IPS-20b (cell line): ENCODE measurements around the gene NTN4.
"Not testable (repeated sequence)": the region's sequence is repeated elsewhere in the genome, so short reads cannot be mapped to it uniquely, and the experiment has no call there.

Source experiments
- H3K27ac ChIP-seq: one replicate; pipeline ENCODE4 v1.5.1; 2013; ENCODE audit warnings: low read length
- H3K27me3 ChIP-seq: 2 replicates; pipeline ENCODE4 v1.6.1; 2013; ENCODE audit warnings: mild to moderate bottlenecking, low read length, inconsistent platforms; ENCODE audit not compliant: insufficient read depth
- H3K36me3 ChIP-seq: 2 replicates; pipeline ENCODE4 v1.6.1; 2013; ENCODE audit warnings: low read depth, mild to moderate bottlenecking, inconsistent platforms, low read length, moderate library complexity; ENCODE audit not compliant: insufficient read depth
- H3K4me1 ChIP-seq: 2 replicates; pipeline ENCODE4 v1.6.1; 2013; ENCODE audit warnings: mild to moderate bottlenecking, control low read depth, inconsistent platforms, low read length, moderate library complexity; ENCODE audit not compliant: insufficient read depth
- H3K4me3 ChIP-seq: 2 replicates; pipeline ENCODE4 v1.5.1; 2013; ENCODE audit warnings: mild to moderate bottlenecking, low read length, inconsistent platforms
- H3K9ac ChIP-seq: 2 replicates; pipeline ENCODE4 v1.6.1; 2013; ENCODE audit warnings: low read depth, mild to moderate bottlenecking, inconsistent platforms, low read length, moderate library complexity
- H3K9me3 ChIP-seq: 2 replicates; pipeline ENCODE4 v1.6.1; 2013; ENCODE audit warnings: mild to moderate bottlenecking, low read depth, low read length, inconsistent platforms; ENCODE audit not compliant: insufficient read depth

Gene NTN4

DNA sequence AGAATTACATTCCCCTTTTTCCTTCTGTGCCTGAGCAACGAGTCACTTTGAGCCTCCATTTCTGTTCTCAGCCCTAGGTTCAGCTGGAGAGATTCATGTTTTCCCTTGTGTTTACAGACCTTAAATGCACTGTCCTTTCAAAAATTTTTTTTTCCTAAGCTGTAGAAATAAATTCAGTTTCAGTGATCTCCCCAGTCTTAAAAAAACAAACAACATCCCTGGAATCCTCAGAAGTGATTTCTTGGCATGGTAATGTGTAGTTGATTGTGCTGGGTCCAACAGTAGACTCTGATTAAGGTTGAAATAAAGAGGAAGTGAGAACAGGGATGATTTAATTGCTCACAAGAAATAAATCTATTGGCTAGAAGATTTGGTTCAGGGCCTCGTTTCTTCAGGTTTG is 89.3 kb downstream of the NTN4 start:
- Histone ChIP-seq H3K9ac (no peak overlapping the region), H3K27me3 (no peaks in the 10 kb centered on the region), H3K4me3 (no peak overlapping the region), H3K36me3 (no peaks in the 10 kb centered on the region), H3K4me1 (peaks cover under 1% of the 10 kb centered on the region; the same call in 1 of the 2 replicates), H3K9me3 (no peaks in the 10 kb centered on the region), H3K27ac (no peak overlapping the region)

DNA sequence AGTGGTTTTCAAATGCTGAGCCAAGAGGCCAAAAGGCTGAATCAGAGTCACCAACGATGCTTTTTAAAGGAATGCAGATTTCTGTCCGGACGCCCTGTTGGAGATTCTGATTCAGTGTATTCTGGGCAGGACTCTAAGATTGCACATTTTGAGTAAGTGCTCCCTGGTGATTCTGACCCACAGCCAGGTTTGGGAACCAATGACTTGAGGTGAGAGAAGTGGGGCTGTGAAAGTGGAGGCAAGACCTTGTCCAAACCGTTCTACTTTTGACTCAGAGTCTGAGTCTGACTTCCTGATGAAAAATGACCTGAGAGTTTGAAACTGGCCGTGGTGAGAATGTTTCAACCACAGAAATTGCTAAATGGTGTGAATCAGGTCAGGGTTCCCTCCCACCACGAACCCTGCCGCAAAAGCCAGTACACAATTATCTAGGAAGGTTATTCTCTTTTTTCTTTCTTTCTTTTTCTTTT is 90.2 kb downstream of the NTN4 start:
- H3K27me3 ChIP-seq, result no peaks in the 10 kb centered on the region
- no peak overlapping the region for H3K4me3 ChIP-seq
- no peak overlapping the region for H3K27ac ChIP-seq
- H3K36me3 ChIP-seq, result no peaks in the 10 kb centered on the region
- no peak overlapping the region for H3K9ac ChIP-seq
- no peaks in the 10 kb centered on the region for H3K9me3 ChIP-seq
- H3K4me1 ChIP-seq, result no peaks in the 10 kb centered on the region

GRCh38 chr12:95699579-95699978 is 91.0 kb downstream of the NTN4 start:
- H3K4me1 ChIP-seq, result no peaks in the 10 kb centered on the region
- no peaks in the 10 kb centered on the region for H3K9me3 ChIP-seq
- no peak overlapping the region for H3K4me3 ChIP-seq
- H3K27ac ChIP-seq, result no peak overlapping the region
- H3K27me3 ChIP-seq, result no peaks in the 10 kb centered on the region
- no peaks in the 10 kb centered on the region for H3K36me3 ChIP-seq
- no peak overlapping the region for H3K9ac ChIP-seq

DNA sequence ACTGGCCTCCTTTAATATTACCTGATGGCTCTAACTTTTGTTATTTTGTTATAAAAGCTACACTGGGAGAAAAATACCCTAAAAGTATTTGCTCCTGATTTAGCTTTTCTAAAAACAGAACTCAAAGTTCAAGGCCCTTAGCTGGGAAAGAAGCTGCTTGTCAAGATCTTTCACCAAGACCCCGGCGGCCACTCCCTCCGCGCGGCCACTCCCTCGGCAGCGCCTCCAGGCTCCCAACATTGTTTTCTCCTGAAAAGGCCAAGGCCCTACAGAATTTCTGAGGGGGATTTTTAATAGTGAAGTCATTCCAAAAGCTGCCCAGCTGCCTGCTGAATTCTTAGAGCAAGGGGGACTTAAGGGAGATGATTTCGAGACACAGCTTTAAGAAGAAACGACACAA is 96.4 kb downstream of the NTN4 start:
- Histone ChIP-seq H3K27ac (no peak overlapping the region), H3K27me3 (no peaks in the 10 kb centered on the region), H3K4me3 (no peak overlapping the region), H3K4me1 (no peaks in the 10 kb centered on the region), H3K9ac (no peak overlapping the region), H3K36me3 (no peaks in the 10 kb centered on the region), H3K9me3 (no peaks in the 10 kb centered on the region)

GRCh38 chr12:95693689-95694088 is 96.9 kb downstream of the NTN4 start:
- no peaks in the 10 kb centered on the region for H3K36me3 ChIP-seq

DNA sequence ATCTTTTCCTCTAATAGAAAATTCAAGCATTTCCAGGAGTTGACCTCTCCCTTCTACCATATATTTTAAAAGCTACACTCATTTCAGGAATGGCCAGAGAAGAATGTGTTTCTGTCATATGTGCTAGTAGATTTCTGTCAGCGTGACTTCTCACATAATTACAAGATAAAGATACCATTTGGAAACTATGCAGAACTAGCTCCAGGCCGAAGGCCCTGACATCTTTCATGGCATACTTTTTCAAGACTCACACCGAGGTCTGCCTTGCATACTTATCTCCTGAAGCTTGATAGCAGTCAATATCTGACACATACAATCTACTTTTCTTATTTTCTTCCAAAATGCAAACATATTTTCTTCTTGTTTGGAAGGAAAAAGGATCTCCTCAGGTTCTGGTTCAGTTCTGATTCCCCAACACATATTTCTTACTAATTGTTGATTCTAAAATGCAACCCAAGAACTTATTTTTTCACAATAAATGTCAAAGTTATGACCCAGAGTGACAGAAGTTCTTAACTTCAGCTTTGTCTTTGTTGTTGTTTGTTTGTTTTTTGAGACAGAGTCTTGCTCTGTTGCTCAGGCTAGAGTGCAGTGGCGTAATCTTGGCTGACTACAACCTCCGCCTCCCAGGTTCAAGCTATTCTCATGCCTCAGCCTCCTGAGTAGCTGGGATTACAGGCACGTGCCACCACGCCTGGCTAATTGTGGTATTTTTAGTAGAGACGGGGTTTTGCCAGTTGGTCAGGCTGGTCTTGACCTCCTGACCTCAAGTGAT is 99.5 kb downstream of the NTN4 start:
- no peaks in the 10 kb centered on the region for H3K27me3 ChIP-seq
- H3K9me3 ChIP-seq, result no peaks in the 10 kb centered on the region
- no peaks in the 10 kb centered on the region for H3K4me1 ChIP-seq
- no peak overlapping the region for H3K9ac ChIP-seq
- no peak overlapping the region for H3K4me3 ChIP-seq
- H3K36me3 ChIP-seq, result no peaks in the 10 kb centered on the region
- H3K27ac ChIP-seq, result no peak overlapping the region

More at GRCh38 chr12:95693689-95694088, 96.9 kb downstream of the NTN4 start:
- Histone ChIP-seq H3K27me3 (no peaks in the 10 kb centered on the region), H3K4me1 (no peaks in the 10 kb centered on the region), H3K27ac (no peak overlapping the region), H3K4me3 (no peak overlapping the region), H3K9me3 (no peaks in the 10 kb centered on the region), H3K9ac (no peak overlapping the region)

- no peak overlapping the region for H3K27ac ChIP-seq
- no peaks in the 10 kb centered on the region for H3K4me1 ChIP-seq
- H3K4me3 ChIP-seq, result no peak overlapping the region
- H3K9me3 ChIP-seq, result no peaks in the 10 kb centered on the region
- H3K36me3 ChIP-seq, result no peaks in the 10 kb centered on the region
- no peak overlapping the region for H3K9ac ChIP-seq
- H3K27me3 ChIP-seq, result no peaks in the 10 kb centered on the region
These were observed 102.6 kb downstream of the NTN4 start for GRCh38 chr12:95687937-95688336.

- Histone ChIP-seq H3K9me3 (no peaks in the 10 kb centered on the region), H3K27me3 (no peaks in the 10 kb centered on the region), H3K9ac (no peak overlapping the region), H3K27ac (no peak overlapping the region), H3K4me1 (no peaks in the 10 kb centered on the region), H3K36me3 (no peaks in the 10 kb centered on the region), H3K4me3 (no peak overlapping the region)
These were observed 107.1 kb downstream of the NTN4 start for GRCh38 chr12:95683418-95683817.

DNA sequence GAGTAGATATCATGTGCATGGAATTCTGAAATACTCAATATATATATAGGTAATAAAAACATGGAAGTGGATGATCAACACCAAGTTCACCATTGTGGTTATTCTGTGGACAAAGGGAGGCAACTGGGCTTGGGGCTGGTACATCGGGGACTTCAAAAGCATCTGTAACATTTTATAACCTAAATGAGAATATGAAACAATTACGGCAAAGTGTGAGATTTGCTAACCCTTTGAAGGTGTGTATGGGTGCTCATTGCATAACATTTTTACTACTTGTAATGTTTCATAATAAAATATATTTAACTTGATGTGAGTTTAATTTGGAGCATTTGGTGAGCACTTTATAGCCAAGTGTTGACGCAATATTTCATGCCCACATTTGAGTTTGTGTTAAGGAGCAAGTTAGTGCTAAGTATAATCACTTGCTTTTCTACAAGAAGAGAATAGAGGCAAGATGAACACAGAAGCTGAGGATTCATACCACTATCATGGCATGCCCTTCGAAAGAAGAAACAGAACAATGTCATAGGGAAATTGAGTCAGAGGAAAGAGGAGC is 109.3 kb downstream of the NTN4 start:
- Histone ChIP-seq H3K27me3 (no peaks in the 10 kb centered on the region), H3K27ac (no peak overlapping the region), H3K36me3 (no peaks in the 10 kb centered on the region), H3K9me3 (no peaks in the 10 kb centered on the region), H3K4me1 (no peaks in the 10 kb centered on the region), H3K9ac (no peak overlapping the region), H3K4me3 (no peak overlapping the region)

GRCh38 chr12:95678684-95679083 is 111.9 kb downstream of the NTN4 start:
- no peak overlapping the region for H3K27ac ChIP-seq
- H3K27me3 ChIP-seq, result no peaks in the 10 kb centered on the region
- H3K9ac ChIP-seq, result no peak overlapping the region
- no peaks in the 10 kb centered on the region for H3K9me3 ChIP-seq
- H3K4me3 ChIP-seq, result no peak overlapping the region
- H3K4me1 ChIP-seq, result no peaks in the 10 kb centered on the region
- no peaks in the 10 kb centered on the region for H3K36me3 ChIP-seq

- not testable (repeated sequence) for H3K27me3 ChIP-seq, H3K27ac ChIP-seq, H3K4me3 ChIP-seq, H3K4me1 ChIP-seq, H3K9me3 ChIP-seq, H3K9ac ChIP-seq, H3K36me3 ChIP-seq
These were observed 112.8 kb downstream of the NTN4 start for GRCh38 chr12:95677782-95678181.

GRCh38 chr12:95674631-95675030 is 115.9 kb downstream of the NTN4 start:
- no peaks in the 10 kb centered on the region for H3K27me3 ChIP-seq
- H3K27ac ChIP-seq, result no peak overlapping the region
- H3K36me3 ChIP-seq, result no peaks in the 10 kb centered on the region; the same call in 1 of the 2 replicates
- no peak overlapping the region for H3K4me3 ChIP-seq
- H3K9me3 ChIP-seq, result no peaks in the 10 kb centered on the region
- H3K9ac ChIP-seq, result no peak overlapping the region
- no peaks in the 10 kb centered on the region for H3K4me1 ChIP-seq
